Measurements from ENCODE around the gene LRRC59.

GRCh38 chr17:50364715-50365114 is 32.6 kb downstream of the LRRC59 start:
- TF ChIP-seq CTCF (conservative IDR thresholded peaks at IDR 0.05; ENCODE audit: low read depth, low read length) = no peak
- TF ChIP-seq EZH2 (IDR thresholded peaks at IDR 0.05; ENCODE audit: borderline replicate concordance, low read depth, low read length, poor library complexity, severe bottlenecking) = no peak

Data from A673 (cell line).